CD4-positive, alpha-beta T cell (primary cell): Measurements from ENCODE around the gene ZNF319. TPM values are rescaled to one million over a fixed set of nuclear protein-coding genes. Genes with fewer than 3 reads are reported as not detected.

Experiments
- ATAC-seq: fragments of 200-7000 bp; cut with Tn5 transposase; one replicate; pipeline ENCODE4 v1.10.0; 2022; ENCODE audit warnings: mild to moderate bottlenecking; ENCODE audit not compliant: poor library complexity
- CTCF ChIA-PET: fragments of 350-600 bp; sonication (Branson Sonifier 250); formaldehyde crosslinking; loops from one replicate; lab custom pipeline; 2021; ENCODE audit warnings: antibody characterized with exemption, inconsistent platforms; lab: Charles Lee
- POLR2A ChIA-PET: fragments of 350-600 bp; sonication (Branson Sonifier 250); formaldehyde crosslinking; loops from one replicate; lab custom pipeline; 2021; ENCODE audit warnings: antibody characterized with exemption, inconsistent platforms; lab: Charles Lee
- DNase-seq, 14 experiments: peaks; one replicate each; pipeline ENCODE4 v3.0.0-alpha.2; 2013 to 2020; ENCODE audit warnings: mixed read lengths in 2 of 14
- H3K27ac ChIP-seq, 2 donors: one replicate each; pipeline versions ENCODE4 v1.5.1 to v1.7.0; 2013; ENCODE audit warnings: low read length in 2 of 2, low read depth in 1 of 2, mild to moderate bottlenecking in 1 of 2
- H3K27me3 ChIP-seq, 2 experiments: 1 replicate in 1 of 2; 2 replicates in 1 of 2; pipeline versions ENCODE4 v1.6.1 to v1.7.0; 2013; ENCODE audit warnings: low read length in 2 of 2, control low read depth in 1 of 2, mild to moderate bottlenecking in 1 of 2, moderate library complexity in 1 of 2; ENCODE audit not compliant: insufficient read depth in 2 of 2, control insufficient read depth in 1 of 2
- H3K36me3 ChIP-seq: one replicate; pipeline ENCODE4 v1.6.1; 2013; ENCODE audit warnings: low read length, control low read depth; ENCODE audit not compliant: insufficient read depth
- H3K4me1 ChIP-seq: one replicate; pipeline ENCODE4 v1.6.1; 2013; ENCODE audit warnings: low read length, control low read depth; ENCODE audit not compliant: insufficient read depth
- H3K4me3 ChIP-seq: one replicate; pipeline ENCODE4 v1.5.1; 2013; ENCODE audit warnings: mild to moderate bottlenecking, low read length, moderate library complexity
- H3K9me3 ChIP-seq, 2 experiments: 1 replicate in 1 of 2; 2 replicates in 1 of 2; pipeline versions ENCODE4 v1.6.1 to v1.7.0; 2013; ENCODE audit warnings: low read length in 2 of 2, mild to moderate bottlenecking in 2 of 2, control low read depth in 1 of 2, moderate library complexity in 1 of 2; ENCODE audit not compliant: control insufficient read depth in 1 of 2, insufficient read depth in 1 of 2
- H3K27ac Mint-ChIP-seq: one replicate; pipeline ENCODE4 v1.8.0; 2020; ENCODE audit warnings: mixed read lengths
- H3K27me3 Mint-ChIP-seq: one replicate; pipeline ENCODE4 v1.8.0; 2021; ENCODE audit warnings: mixed read lengths
- H3K36me3 Mint-ChIP-seq: one replicate; pipeline ENCODE4 v1.8.0; 2021; ENCODE audit warnings: low read depth, mixed read lengths
- H3K4me1 Mint-ChIP-seq: one replicate; pipeline ENCODE4 v1.8.0; 2021; ENCODE audit warnings: low read depth, mixed read lengths
- H3K4me3 Mint-ChIP-seq: one replicate; pipeline ENCODE4 v1.8.0; 2020; ENCODE audit warnings: mild to moderate bottlenecking, mixed read lengths
- H3K9me3 Mint-ChIP-seq: one replicate; pipeline ENCODE4 v1.8.0; 2020; ENCODE audit warnings: mixed read lengths
- CTCF ChIP-seq: fragments of 200-600 bp; IDR thresholded peaks from one replicate; pipeline ENCODE4 v1.8.0; 2022; ENCODE audit warnings: antibody characterized with exemption, mild to moderate bottlenecking
- intact Hi-C, 2 experiments: fragments of 100-400 bp; cut with DNase I in 1 of 2; cut with micrococcal nuclease in 1 of 2; formaldehyde crosslinking; loops; one replicate each; pipeline versions ENCODE4 v1.15.1 to v1.9.0; 2023 to 2025; cut with DNase I, micrococcal nuclease
- total RNA-seq, 174 experiments: library from RNA in 2 of 174; stranded (reverse) in 2 of 174; gene quantifications; one replicate each; pipeline ENCODE4 v1.2.3 and lab custom pipeline; 2021 to 2026

ZNF319 gene
- total RNA-seq, 2 experiments from 2014 or later, result 11.4 to 12.9 TPM

- Histone ChIP-seq H3K27me3 (no peaks in the 10 kb centered on the region), H3K9me3 (no peaks in the 10 kb centered on the region), H3K27ac (peak overlapping the region; percentile 8 to 64), H3K4me1 (peaks cover 90% of the 10 kb centered on the region), H3K36me3 (peaks cover 46% of the 10 kb centered on the region), H3K4me3 (no peak overlapping the region)
- ChIA-PET CTCF (no interaction called here), POLR2A (interaction anchor here (5.1 kb wide), 1 partner anchor 13 kb away, joined by 34 read pairs; no protein-coding TSS in a partner anchor)
- ATAC-seq (no peak), DNase-seq (no peak)
- intact Hi-C loops, result loop anchor here (1.0 to 10.0 kb wide), 4 partner anchors 12 to 627 kb away; partner anchors contain the start of genes CNOT1 (in 1 of the 2) and KATNB1 (in 1 of the 2)
- Mint-ChIP-seq H3K4me1 (peaks cover 65% of the 10 kb centered on the region), H3K27me3 (no peaks in the 10 kb centered on the region), H3K4me3 (peak overlapping the region; percentile 89), H3K27ac (peak overlapping the region; percentile 82), H3K36me3 (peaks cover 60% of the 10 kb centered on the region), H3K9me3 (no peaks in the 10 kb centered on the region)
- TF ChIP-seq CTCF, result no peak
These were observed 2.8 kb downstream of the ZNF319 start for GRCh38 chr16:57997528-57998265.

- no peak overlapping the region for H3K27ac ChIP-seq
- peaks cover 85% of the 10 kb centered on the region for H3K4me1 ChIP-seq
- Mint-ChIP-seq H3K36me3 (peaks cover 55% of the 10 kb centered on the region), H3K9me3 (no peaks in the 10 kb centered on the region), H3K4me3 (no peak overlapping the region), H3K4me1 (peaks cover 59% of the 10 kb centered on the region), H3K27me3 (no peaks in the 10 kb centered on the region), H3K27ac (no peak overlapping the region)
- H3K4me3 ChIP-seq, result no peak overlapping the region
- intact Hi-C loops, result loop anchor here (5.0 to 10.0 kb wide), 2 partner anchors 260 to 628 kb away; partner anchors contain the start of genes CNOT1 (in 1 of the 2) and KATNB1 (in 1 of the 2)
- DNase-seq (no peak), ATAC-seq (no peak)
- no peaks in the 10 kb centered on the region for H3K27me3 ChIP-seq
- ChIA-PET CTCF (no interaction called here), POLR2A (no interaction called here)
- no peaks in the 10 kb centered on the region for H3K9me3 ChIP-seq
- H3K36me3 ChIP-seq, result peaks cover 46% of the 10 kb centered on the region
- no peak for TF ChIP-seq CTCF
These were observed 3.3 kb downstream of the ZNF319 start for GRCh38 chr16:57997176-57997527.

- ATAC-seq, result no peak
- ChIA-PET CTCF (no interaction called here), POLR2A (no interaction called here)
- no peak for TF ChIP-seq CTCF
- Mint-ChIP-seq H3K27ac (no peak overlapping the region), H3K4me1 (peaks cover 54% of the 10 kb centered on the region), H3K9me3 (no peaks in the 10 kb centered on the region), H3K4me3 (no peak overlapping the region), H3K27me3 (no peaks in the 10 kb centered on the region), H3K36me3 (peaks cover 49% of the 10 kb centered on the region)
- no peaks in the 10 kb centered on the region for H3K9me3 ChIP-seq
- H3K36me3 ChIP-seq, result peaks cover 46% of the 10 kb centered on the region
- no peak overlapping the region for H3K27ac ChIP-seq
- H3K4me1 ChIP-seq, result peaks cover 80% of the 10 kb centered on the region
- intact Hi-C loops, result loop anchor here (5.0 to 10.0 kb wide), 2 partner anchors 259 to 628 kb away; partner anchors contain the start of genes CNOT1 (in 1 of the 2) and KATNB1 (in 1 of the 2)
- DNase-seq, result no peak
- H3K27me3 ChIP-seq, result no peaks in the 10 kb centered on the region
- no peak overlapping the region for H3K4me3 ChIP-seq
These were observed 3.9 kb downstream of the ZNF319 start for GRCh38 chr16:57996406-57997175.
